H1 (cell line): ENCODE measurements around the gene IRX4. TPM values are rescaled to one million over a fixed set of nuclear protein-coding genes. Genes with fewer than 3 reads are reported as not detected.

Experiments
- CTCF ChIA-PET: fragments of 300-600 bp; sonication (Branson Sonifier 250); formaldehyde crosslinking; loops from one replicate; lab custom pipeline; 2021; ENCODE audit not compliant: partially characterized antibody; lab: Charles Lee
- POLR2A ChIA-PET: fragments of 300-600 bp; sonication (Branson Sonifier 250); formaldehyde crosslinking; loops from one replicate; lab custom pipeline; 2021; ENCODE audit warnings: inconsistent platforms; ENCODE audit not compliant: partially characterized antibody; lab: Charles Lee
- DNase-seq, 2 experiments: peaks; one replicate each; pipeline versions ENCODE4 v3.0.0 to v3.0.0-alpha.2; 2010 to 2022; ENCODE audit warnings: low spot score in 2 of 2, low read depth in 1 of 2, mixed read lengths in 1 of 2
- FAIRE-seq: peaks from 2 replicates; lab custom pipeline; 2011; peaks lifted over from hg19 to GRCh38; lab: Jason Lieb, UNC
- H2AFZ ChIP-seq: 2 replicates; pipeline ENCODE4 v1.8.1; 2012; ENCODE audit warnings: low read length, inconsistent platforms
- H2AK5ac ChIP-seq: 2 replicates; pipeline ENCODE4 v1.6.1; 2013; ENCODE audit warnings: low read depth, low read length
- H2BK120ac ChIP-seq: replicated peaks from 2 replicates; pipeline ENCODE3; 2013; ENCODE audit warnings: low read depth, low read length, inconsistent platforms
- H2BK12ac ChIP-seq: 2 replicates; pipeline ENCODE4 v1.6.1; 2013; ENCODE audit warnings: low read depth, low read length
- H2BK15ac ChIP-seq: 2 replicates; pipeline ENCODE4 v1.6.1; 2013; ENCODE audit warnings: low read length
- H2BK20ac ChIP-seq: 2 replicates; pipeline ENCODE4 v1.6.1; 2013; ENCODE audit warnings: low read length
- H2BK5ac ChIP-seq: 2 replicates; pipeline ENCODE4 v1.6.1; 2013; ENCODE audit warnings: low read depth, low read length
- H3K14ac ChIP-seq: 2 replicates; pipeline ENCODE4 v1.6.1; 2013; ENCODE audit warnings: inconsistent platforms; ENCODE audit not compliant: insufficient read length
- H3K18ac ChIP-seq: 2 replicates; pipeline ENCODE4 v1.6.1; 2013; ENCODE audit warnings: low read length; ENCODE audit errors: extremely low read depth
- H3K23ac ChIP-seq: 2 replicates; pipeline ENCODE4 v1.6.1; 2013; ENCODE audit warnings: inconsistent platforms; ENCODE audit not compliant: insufficient read length
- H3K23me2 ChIP-seq: 2 replicates; pipeline ENCODE4 v1.6.1; 2013; ENCODE audit warnings: low read depth, low read length
- H3K27ac ChIP-seq: 2 replicates; pipeline ENCODE4 v1.6.1; 2011; ENCODE audit warnings: low read depth, low read length, inconsistent platforms
- H3K27me3 ChIP-seq, 4 experiments: replicated peaks in 1 of 4; 1 replicate in 1 of 4; 2 replicates in 3 of 4; pipeline versions ENCODE4 v1.6.1 to v1.8.1; 2011 to 2013; ENCODE audit warnings: low read length in 3 of 4, mild to moderate bottlenecking in 3 of 4, inconsistent platforms in 2 of 4, mixed read lengths in 2 of 4, moderate library complexity in 1 of 4; ENCODE audit not compliant: control insufficient read depth in 3 of 4, insufficient read depth in 3 of 4; ENCODE audit errors: extremely low read depth in 1 of 4
- H3K36me3 ChIP-seq, 4 experiments: 2 replicates each; pipeline versions ENCODE4 v1.6.1 to v1.8.1; 2011 to 2013; ENCODE audit warnings: mild to moderate bottlenecking in 4 of 4, low read length in 3 of 4, moderate library complexity in 2 of 4, control low read depth in 1 of 4, inconsistent platforms in 1 of 4; ENCODE audit not compliant: insufficient read depth in 4 of 4, control insufficient read depth in 2 of 4
- H3K4ac ChIP-seq: replicated peaks from 2 replicates; pipeline ENCODE3; 2013; ENCODE audit warnings: low read length, low read depth, mixed read lengths, inconsistent platforms; ENCODE audit not compliant: insufficient read length
- H3K4me1 ChIP-seq, 4 experiments: replicated peaks in 1 of 4; 1 replicate in 1 of 4; 2 replicates in 3 of 4; pipeline versions ENCODE4 v1.6.1 to v1.8.1; 2011 to 2013; ENCODE audit warnings: low read length in 3 of 4, inconsistent platforms in 2 of 4, mixed read lengths in 1 of 4; ENCODE audit not compliant: insufficient read depth in 4 of 4, control insufficient read depth in 3 of 4
- H3K4me2 ChIP-seq, 2 experiments: 2 replicates each; pipeline versions ENCODE4 v1.6.1 to v1.8.1; 2011 to 2013; ENCODE audit warnings: low read depth in 2 of 2, low read length in 2 of 2, control low read depth in 1 of 2, inconsistent platforms in 1 of 2, mild to moderate bottlenecking in 1 of 2; ENCODE audit not compliant: insufficient read depth in 1 of 2
- H3K4me3 ChIP-seq, 4 experiments: fragments of 200-600, 300-600 bp in 1 of 4; sonication (generic), shearing (Covaris generic), sonication (Bioruptor Twin) in 1 of 4; 2 replicates each; pipeline versions ENCODE4 v1.5.1 to v1.8.1; 2011 to 2016; ENCODE audit warnings: low read length in 4 of 4, low read depth in 3 of 4, control low read depth in 2 of 4, inconsistent platforms in 2 of 4, mild to moderate bottlenecking in 2 of 4, mixed read lengths in 1 of 4, moderate library complexity in 1 of 4; ENCODE audit not compliant: insufficient read depth in 2 of 4; ENCODE audit errors: extremely low read depth in 1 of 4
- H3K56ac ChIP-seq: replicated peaks from 2 replicates; pipeline ENCODE3; 2013; ENCODE audit warnings: low read depth, mild to moderate bottlenecking, mixed read lengths, low read length, inconsistent platforms; ENCODE audit not compliant: insufficient read length
- H3K79me1 ChIP-seq: 2 replicates; pipeline ENCODE4 v1.6.1; 2013; ENCODE audit warnings: low read depth, low read length, control low read depth
- H3K79me2 ChIP-seq, 2 experiments: 2 replicates each; pipeline versions ENCODE4 v1.6.1 to v1.8.1; 2012 to 2013; ENCODE audit warnings: low read length in 2 of 2, mild to moderate bottlenecking in 2 of 2, inconsistent platforms in 1 of 2; ENCODE audit not compliant: insufficient read depth in 2 of 2, control insufficient read depth in 1 of 2
- H3K9ac ChIP-seq, 4 experiments: replicated peaks in 1 of 4; 1 replicate in 1 of 4; 2 replicates in 3 of 4; pipeline versions ENCODE4 v1.6.1 to v1.8.1; 2011 to 2013; ENCODE audit warnings: low read depth in 3 of 4, low read length in 3 of 4, control low read depth in 2 of 4, mild to moderate bottlenecking in 2 of 4, moderate library complexity in 2 of 4, inconsistent platforms in 1 of 4; ENCODE audit errors: extremely low read depth in 1 of 4
- H3K9me3 ChIP-seq, 2 experiments: 2 replicates each; pipeline versions ENCODE4 v1.6.1 to v1.8.1; 2012 to 2013; ENCODE audit warnings: mild to moderate bottlenecking in 2 of 2, moderate library complexity in 2 of 2, control low read depth in 1 of 2, inconsistent platforms in 1 of 2, low read depth in 1 of 2, low read length in 1 of 2, mixed read lengths in 1 of 2; ENCODE audit not compliant: insufficient read depth in 2 of 2
- H4K20me1 ChIP-seq, 2 experiments: replicated peaks in 1 of 2; 2 replicates each; pipeline versions ENCODE3 to v1.8.1; 2011 to 2013; ENCODE audit warnings: inconsistent platforms in 2 of 2, low read length in 2 of 2, mild to moderate bottlenecking in 1 of 2; ENCODE audit not compliant: insufficient read depth in 2 of 2, control insufficient read depth in 1 of 2
- H4K5ac ChIP-seq: 2 replicates; pipeline ENCODE4 v1.6.1; 2013; ENCODE audit warnings: low read length, low read depth, mixed read lengths, inconsistent platforms; ENCODE audit not compliant: insufficient read length
- H4K8ac ChIP-seq: 2 replicates; pipeline ENCODE4 v1.8.0; 2013; ENCODE audit warnings: mild to moderate bottlenecking, moderate library complexity, low read length, inconsistent platforms; ENCODE audit not compliant: insufficient read depth; ENCODE audit errors: extremely low read depth
- H4K91ac ChIP-seq: replicated peaks from 2 replicates; pipeline ENCODE3; 2013; ENCODE audit warnings: low read length, mixed read lengths, inconsistent platforms; ENCODE audit not compliant: insufficient read length
- CBX5 ChIP-seq: fragments of 300-800, 300-1000 bp; sonication (generic); IDR thresholded peaks from 2 replicates; pipeline ENCODE4 v1.7.1; 2016; ENCODE audit warnings: antibody characterized with exemption, low read length, low read depth
- E2F6 ChIP-seq: IDR thresholded peaks from 2 replicates; pipeline ENCODE4 v1.6.1; 2012; ENCODE audit warnings: inconsistent platforms
- JUN ChIP-seq: IDR thresholded peaks from 2 replicates; pipeline ENCODE4 v1.6.1; 2011; ENCODE audit warnings: low read depth, mild to moderate bottlenecking, improper control_type of control experiment, low read length
- RAD21 ChIP-seq, 2 experiments: IDR thresholded peaks in 1 of 2; conservative IDR thresholded peaks in 1 of 2; 2 replicates each; pipeline ENCODE4 v1.6.1; 2011; ENCODE audit warnings: low read depth in 2 of 2, low read length in 2 of 2, improper control_type of control experiment in 1 of 2, inconsistent platforms in 1 of 2, mild to moderate bottlenecking in 1 of 2, moderate library complexity in 1 of 2
- RBBP5 ChIP-seq: IDR thresholded peaks from 2 replicates; pipeline ENCODE4 v1.7.1; 2012; ENCODE audit warnings: low read depth, mild to moderate bottlenecking, inconsistent platforms, low read length, moderate library complexity, borderline replicate concordance
- SP4 ChIP-seq: IDR thresholded peaks from 2 replicates; pipeline ENCODE4 v1.6.1; 2012; ENCODE audit warnings: low read length, inconsistent platforms
- TBP ChIP-seq: IDR thresholded peaks from 2 replicates; pipeline ENCODE4 v1.6.1; 2011; ENCODE audit warnings: low read depth, low read length, improper control_type of control experiment
- USF2 ChIP-seq: IDR thresholded peaks from 2 replicates; pipeline ENCODE4 v1.6.1; 2011; ENCODE audit warnings: low read length, improper control_type of control experiment
- WGBS, 2 experiments: shearing (Covaris generic) in 1 of 2; methylation state at CpG; one replicate each; pipeline versions ENCODE4 v1.1.6 to v1.1.7; 2013 to 2015; ENCODE audit warnings: low lambda C conversion rate in 2 of 2, mixed read lengths in 2 of 2, inconsistent platforms in 1 of 2, low coverage in 1 of 2, missing lambda C conversion rate in 1 of 2; ENCODE audit not compliant: insufficient replicate concordance in 2 of 2, insufficient coverage in 1 of 2, insufficient read length in 1 of 2; ENCODE audit errors: extremely low coverage in 1 of 2, missing lambda C conversion rate in 1 of 2; 5-methylcytosine and 5-hydroxymethylcytosine counted together
- polyA plus RNA-seq, 7 experiments: library from polyadenylated mRNA; depleted of rRNA in 3 of 7; stranded (reverse) in 5 of 7; unstranded in 2 of 7; fragments of >200 nt in 5 of 7; fragments of 200-250 nt in 2 of 7; gene quantifications; 1 replicate in 5 of 7; 2 replicates in 1 of 7; 4 replicates in 1 of 7; pipeline versions ENCODE4 v1.2.1 to v1.2.3, GENCODE V29; 2011 to 2013; ENCODE audit warnings: missing spikeins in 2 of 7, mixed read lengths in 2 of 7
- total RNA-seq: library from RNA; stranded (reverse); fragmentation: NEBNext Ultra II Directional; extraction: Animal tissue kit (Norgen Biotek cat#: 25700); gene quantifications from 2 replicates; pipeline ENCODE4 v1.2.1, GENCODE V29; 2021

The IRX4 gene
- total and polyA plus RNA-seq, 2 of the 8 experiments (the other 6 are each of a cell fraction or from before 2014, with no cell fraction given), result 0.45 to 1.2 TPM

DNA sequence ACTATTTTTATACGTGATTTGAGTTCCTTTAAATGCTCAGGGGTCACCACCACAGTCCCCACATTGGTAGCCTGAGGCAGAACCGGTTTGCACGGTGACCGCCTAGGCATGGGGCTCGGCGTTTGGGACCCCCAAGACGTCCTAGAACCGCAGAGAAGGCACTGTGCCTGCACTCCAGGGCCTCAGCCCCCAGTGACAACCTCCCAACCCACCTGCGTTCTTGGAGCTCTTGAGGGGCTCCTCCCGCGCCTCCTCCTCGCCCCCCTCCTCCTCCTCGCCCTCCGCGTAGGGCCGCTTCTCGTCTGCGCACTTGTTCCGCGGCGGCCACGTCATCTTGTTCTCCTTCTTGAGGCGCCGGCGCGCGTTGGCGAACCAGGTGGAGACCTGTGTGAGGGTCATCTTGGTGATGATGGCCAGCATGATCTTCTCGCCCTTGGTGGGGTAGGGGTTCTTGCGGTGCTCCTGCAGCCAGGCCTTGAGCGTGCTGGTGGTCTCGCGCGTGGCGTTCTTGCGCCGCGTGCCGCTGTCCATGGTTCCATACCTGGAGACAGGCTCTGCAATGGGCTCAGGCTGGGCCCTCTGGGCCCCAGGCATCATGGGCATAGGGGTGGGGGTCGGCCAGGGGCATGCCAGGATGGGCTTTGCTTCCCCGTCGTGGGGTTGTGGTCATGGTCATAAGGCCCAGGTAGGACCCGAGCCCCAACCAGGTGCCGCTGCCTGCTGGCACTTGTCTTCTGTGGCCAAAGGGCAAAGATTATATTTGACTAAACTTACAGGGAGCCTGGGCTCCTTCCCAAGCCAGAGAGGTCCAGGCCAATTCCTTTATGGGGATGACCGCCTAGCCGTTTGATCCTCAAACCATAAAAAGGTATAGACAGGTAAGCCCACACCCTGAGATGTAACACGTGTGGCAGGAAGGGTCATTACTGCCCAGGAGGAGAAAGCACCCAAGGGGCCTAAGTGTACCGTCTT, 3.1 kb downstream of the IRX4 start:
- Histone ChIP-seq H3K4me1 (peaks cover 6 to 49% (median 24%) of the 10 kb centered on the region in 4 experiments), H2AK5ac (peak overlapping the region; percentile 65; the same call in 1 of the 2 replicates), H3K9ac (no peak overlapping the region), H3K56ac (no peak overlapping the region), H2BK20ac (no peak overlapping the region), H3K9me3 (peaks cover 0 to 3% of the 10 kb centered on the region in 2 experiments; a peak in 1 of 4 replicates), H3K79me1 (no peaks in the 10 kb centered on the region), H3K18ac (no peak overlapping the region), H3K4me3 (no peak overlapping the region), H3K27me3 (peaks cover 81 to 99% (median 97%) of the 10 kb centered on the region in 4 experiments), H2AFZ (no peak overlapping the region), H3K23ac (no peak overlapping the region), H2BK15ac (no peak overlapping the region), H4K20me1 (peaks cover 11 to 25% of the 10 kb centered on the region in 2 experiments), H2BK12ac (peak overlapping the region; percentile 68; the same call in 1 of the 2 replicates), H2BK5ac (no peak overlapping the region), H3K27ac (no peak overlapping the region), H4K91ac (no peak overlapping the region), H3K36me3 (peaks cover 0 to 13% (median 0%) of the 10 kb centered on the region in 4 experiments; a peak in 1 of 8 replicates), H2BK120ac (no peak overlapping the region), H4K8ac (no peak overlapping the region), H3K4ac (no peak overlapping the region), H3K23me2 (peaks cover 28% of the 10 kb centered on the region; the same call in 1 of the 2 replicates), H3K4me2 (no peak overlapping the region), H4K5ac (no peak overlapping the region), H3K79me2 (no peaks in the 10 kb centered on the region), H3K14ac (no peak overlapping the region)
- FAIRE-seq, result no peak
- POLR2A ChIA-PET, result interaction anchor here (1.3 kb wide), 1 partner anchor 23 kb away, joined by 4 read pairs; no protein-coding TSS in a partner anchor
- 29% methylated on average over 44 of the region's 48 CpGs; no CpG with 5 or more reads in 1 of the 2 experiments for WGBS, 2 experiments
- no peak for DNase-seq
- CTCF ChIA-PET, result no interaction called here
- TF ChIP-seq RAD21 (IDR thresholded peaks at IDR 0.05 in 1 of 2, conservative IDR thresholded peaks at IDR 0.05 in 1 of 2; ENCODE audit: low read depth in 2 of 2, low read length in 2 of 2), result no peak
- TF ChIP-seq RBBP5, result no peak
- TF ChIP-seq USF2, result no peak
- no peak for TF ChIP-seq TBP
- no peak for TF ChIP-seq SP4
- no peak for TF ChIP-seq E2F6
- no peak for TF ChIP-seq JUN
- TF ChIP-seq CBX5, result no peak
